GM19397 (cell line): ENCODE results near the gene HEBP1.

Source experiments
- ATAC-seq: cut with Tn5 transposase; IDR thresholded peaks from one replicate; pipeline ENCODE4 v1.9.1; 2021; ENCODE audit warnings: mild to moderate bottlenecking, moderate library complexity; ENCODE audit not compliant: unreplicated experiment

HEBP1 gene

DNA sequence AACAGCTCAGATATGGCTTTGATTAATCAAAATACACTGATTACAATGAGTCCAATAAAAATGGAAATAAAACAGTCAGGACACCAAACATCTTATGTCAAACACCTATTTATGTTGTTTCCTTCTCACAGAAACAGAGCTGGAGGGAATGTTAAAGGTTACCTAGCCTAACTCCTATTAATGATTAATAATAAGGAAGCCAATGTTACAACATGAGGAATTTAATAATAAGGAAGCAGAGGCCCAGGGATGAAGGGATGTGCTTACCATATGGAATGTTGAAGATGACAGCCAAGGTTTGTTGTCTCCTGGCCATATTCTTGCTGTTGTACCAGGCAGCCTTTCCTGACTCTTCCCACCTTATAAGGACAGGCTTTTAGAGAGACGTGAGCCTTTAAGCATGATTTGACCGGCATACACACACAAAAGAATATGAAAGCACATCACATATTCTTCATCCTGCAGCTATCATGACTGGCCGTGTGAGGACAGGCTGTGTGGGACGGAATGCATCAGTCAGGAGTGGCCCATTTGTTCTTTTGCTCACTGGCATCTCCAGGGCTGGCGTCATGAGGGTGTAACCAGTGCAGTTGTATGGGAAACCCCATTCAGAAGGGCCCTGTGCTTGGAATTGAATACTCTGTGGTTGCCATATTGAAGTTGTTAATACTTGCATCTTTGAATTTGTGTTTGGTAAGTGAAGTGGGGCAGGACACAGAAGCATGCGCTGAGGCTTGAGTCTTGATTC, 45.0 kb downstream of the HEBP1 start:
- no peak for ATAC-seq

DNA sequence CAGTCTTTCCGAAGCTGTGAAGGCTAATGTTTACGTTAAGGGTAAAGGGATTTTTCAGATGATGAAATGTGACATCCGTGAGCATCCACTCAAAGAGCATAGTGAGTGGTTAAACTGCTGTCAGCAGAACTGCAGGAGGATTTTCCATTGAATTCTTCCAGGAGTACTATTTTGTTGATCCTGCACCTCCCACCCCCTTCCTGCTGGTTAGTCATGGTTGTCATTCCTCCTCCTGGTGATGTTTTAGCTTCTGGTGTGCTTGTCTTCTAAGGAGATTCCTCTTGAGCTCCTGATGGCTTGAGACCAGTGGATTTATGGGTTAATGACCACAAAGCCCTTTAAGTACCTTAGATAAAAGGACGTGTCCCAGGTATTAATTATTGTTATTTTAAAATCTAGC, 45.7 kb downstream of the HEBP1 start:
- no peak for ATAC-seq

GRCh38 chr12:12952036-12952435, 48.0 kb downstream of the HEBP1 start, which contains the start of gene GPRC5D:
Gene GPRC5D, minus strand, starts transcription at chr12:12952170. Its CDS starts 1,786 bp downstream, at chr12:12950384.
- ATAC-seq, result no peak

DNA sequence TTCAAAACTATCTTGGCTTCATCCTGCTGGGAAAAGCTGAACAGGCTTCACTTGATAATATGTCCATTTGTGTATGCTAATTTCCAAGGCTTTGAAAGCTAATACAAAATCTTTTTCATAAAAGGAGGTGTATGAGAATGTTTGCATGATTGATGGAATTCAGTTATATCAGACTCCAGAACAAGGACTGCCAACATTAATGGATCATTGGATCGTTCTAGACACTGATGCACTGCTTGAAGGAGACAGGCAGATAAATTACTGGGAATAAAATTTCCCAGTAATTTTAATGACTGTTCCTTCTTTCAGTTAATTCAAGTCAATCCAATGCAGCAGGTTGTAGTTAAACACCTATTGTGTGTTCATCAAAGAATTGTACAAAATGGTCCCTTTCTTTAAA, 48.6 kb downstream of the HEBP1 start:
- no peak for ATAC-seq

- no peak for ATAC-seq
Observed at GRCh38 chr12:12947902-12948301, 52.2 kb downstream of the HEBP1 start.

GRCh38 chr12:12946686-12947355, 53.2 kb downstream of the HEBP1 start:
- no peak for ATAC-seq

DNA sequence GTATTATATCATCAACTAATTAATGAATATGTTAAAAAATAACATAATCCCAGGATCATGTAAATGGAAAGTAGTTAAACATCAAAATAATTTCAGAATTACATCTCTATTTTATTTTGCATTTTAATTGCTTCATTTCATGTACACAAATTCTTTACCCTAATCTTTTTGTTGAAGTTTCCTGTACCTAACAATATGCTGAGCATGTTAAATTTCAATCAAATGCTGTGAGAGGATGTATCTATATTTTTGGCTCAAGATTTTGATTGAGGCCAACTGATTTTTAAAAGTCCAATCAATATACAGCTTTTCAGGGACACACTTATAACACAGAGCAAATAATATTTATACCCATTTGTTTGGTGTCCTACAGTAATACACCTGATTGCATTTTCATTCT, 54.5 kb downstream of the HEBP1 start:
- no peak for ATAC-seq

GRCh38 chr12:12943586-12944260, 56.3 kb downstream of the HEBP1 start:
- ATAC-seq, result no peak

- ATAC-seq, result no peak
Observed at GRCh38 chr12:12941450-12942350, 58.4 kb downstream of the HEBP1 start.

DNA sequence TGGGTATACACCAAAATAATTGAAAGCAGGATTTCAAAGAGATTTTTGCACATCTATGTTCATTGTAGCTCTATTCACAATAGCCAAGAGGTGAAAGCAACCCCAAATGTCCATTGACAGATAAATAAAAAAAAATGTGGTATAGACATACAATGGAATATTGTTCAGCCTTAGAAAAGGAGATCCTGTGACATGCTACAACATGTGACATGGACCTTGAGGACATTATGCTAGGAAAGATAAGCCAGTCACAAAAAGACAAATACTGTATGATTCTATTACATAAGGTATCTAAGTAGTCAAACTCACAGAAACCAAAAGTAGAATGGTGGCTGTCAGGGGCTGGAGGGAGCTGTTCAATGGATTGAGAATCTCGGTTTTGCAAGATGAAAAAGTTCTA, 60.2 kb downstream of the HEBP1 start:
- ATAC-seq, result no peak

DNA sequence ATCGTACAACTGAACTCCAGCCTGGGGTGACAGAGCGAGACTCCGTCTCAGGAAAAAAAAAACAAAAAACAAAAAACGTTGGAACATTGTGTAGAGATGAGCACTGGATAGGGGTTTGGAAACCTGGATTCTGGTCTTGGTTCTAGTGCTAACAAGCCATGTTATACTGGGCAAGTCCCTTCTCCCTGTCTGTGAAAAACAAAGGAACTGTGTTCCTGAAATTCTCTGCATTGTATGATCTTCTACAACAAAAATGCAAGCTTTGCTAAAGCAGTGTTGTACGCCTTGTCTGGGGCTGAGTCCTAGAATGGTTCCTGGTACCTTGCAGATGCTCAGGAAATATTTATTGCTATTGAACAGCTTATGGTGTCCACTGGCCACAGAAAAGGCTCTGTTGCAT, 61.5 kb downstream of the HEBP1 start:
- ATAC-seq, result no peak

DNA sequence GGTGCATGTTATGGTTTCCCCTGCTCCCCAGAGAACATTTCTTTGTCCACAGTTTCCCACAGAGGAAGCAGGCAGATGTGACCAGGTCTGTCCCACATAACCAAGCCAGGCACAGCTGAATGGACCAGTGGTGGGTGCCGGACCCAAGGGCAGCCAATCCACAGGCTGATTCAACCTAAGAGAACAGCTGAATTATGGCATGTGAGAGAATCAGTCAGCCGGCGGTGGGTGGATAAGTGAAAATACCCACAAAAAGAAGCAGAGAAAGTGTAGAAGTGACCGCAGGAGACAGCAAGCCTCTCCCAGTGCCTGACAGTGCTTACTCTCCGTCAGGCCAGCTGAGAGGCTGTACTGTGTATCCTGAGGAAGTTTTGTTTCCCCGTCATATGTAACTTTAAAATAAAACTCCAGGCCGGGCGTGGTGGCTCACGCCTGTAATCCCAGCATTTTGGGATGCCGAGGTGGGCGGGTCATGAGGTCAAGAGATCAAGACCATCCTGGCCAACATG, 63.0 kb downstream of the HEBP1 start:
- ATAC-seq, result no peak

DNA sequence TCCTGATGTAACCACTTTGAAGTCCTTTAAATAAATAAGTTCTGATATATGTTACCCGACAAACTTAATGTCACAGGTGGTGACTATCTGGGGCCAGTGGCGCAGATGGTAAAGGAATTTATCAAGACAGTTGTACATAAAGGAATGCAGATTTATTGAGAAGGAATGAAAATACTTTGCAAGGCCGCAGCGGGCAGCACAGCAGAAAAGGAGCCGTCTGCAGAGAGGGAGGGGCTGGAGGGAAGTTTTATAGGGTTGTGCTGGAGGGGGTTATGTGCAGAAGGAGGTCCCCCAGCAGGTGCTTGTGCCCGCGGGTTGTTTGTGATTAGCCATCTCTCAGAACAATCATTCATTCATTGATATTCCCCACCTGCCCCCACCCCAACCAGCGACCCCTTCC, 65.5 kb downstream of the HEBP1 start:
- no peak for ATAC-seq

GRCh38 chr12:12933742-12934141, 66.3 kb downstream of the HEBP1 start:
- no peak for ATAC-seq

- ATAC-seq, result no peak
Observed at GRCh38 chr12:12930633-12931219, 69.3 kb downstream of the HEBP1 start.

- ATAC-seq, result no peak
Observed at GRCh38 chr12:12929696-12930095, 70.4 kb downstream of the HEBP1 start.

GRCh38 chr12:12927211-12928079, 72.6 kb downstream of the HEBP1 start:
- no peak for ATAC-seq

GRCh38 chr12:12926571-12927071, 73.4 kb downstream of the HEBP1 start:
- no peak for ATAC-seq

DNA sequence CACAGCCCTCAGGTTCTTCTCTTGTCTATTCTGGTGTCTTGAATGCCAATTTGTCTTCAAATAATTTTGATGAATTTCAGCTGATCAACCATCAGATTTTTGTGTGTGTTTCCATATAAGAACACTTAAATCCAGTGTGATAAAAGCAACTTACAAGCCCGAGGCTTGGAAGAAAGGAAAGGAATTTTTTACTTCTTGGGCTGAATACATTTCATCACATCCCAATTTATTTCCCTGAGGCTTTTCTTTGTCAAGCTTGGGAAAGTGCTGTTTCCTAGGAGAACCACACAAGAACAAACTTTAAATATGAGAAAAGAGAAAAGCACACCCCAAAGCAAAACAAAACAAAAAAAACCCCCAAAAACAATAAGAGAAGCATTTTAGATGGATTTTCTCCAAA, 74.7 kb downstream of the HEBP1 start:
- no peak for ATAC-seq
